Stimulated activated CD8-positive, alpha-beta memory T cell treated with anti-CD3 and anti-CD28 coated beads, Interleukin-4, amount 100 ng/mL, for 24 hours (primary cell): ENCODE measurements around the gene SMU1.

Source experiments
- DNase-seq: peaks from one replicate; pipeline ENCODE4 v3.0.0-alpha.2; 2020; ENCODE audit warnings: low read depth

Gene SMU1

GRCh38 chr9:33076046-33077004, at the start of gene SMU1:
TSS of gene SMU1 (minus strand) at chr9:33076674. CDS start at chr9:33076608, 66 bp downstream.
- DNase-seq: peak; percentile 88

DNA sequence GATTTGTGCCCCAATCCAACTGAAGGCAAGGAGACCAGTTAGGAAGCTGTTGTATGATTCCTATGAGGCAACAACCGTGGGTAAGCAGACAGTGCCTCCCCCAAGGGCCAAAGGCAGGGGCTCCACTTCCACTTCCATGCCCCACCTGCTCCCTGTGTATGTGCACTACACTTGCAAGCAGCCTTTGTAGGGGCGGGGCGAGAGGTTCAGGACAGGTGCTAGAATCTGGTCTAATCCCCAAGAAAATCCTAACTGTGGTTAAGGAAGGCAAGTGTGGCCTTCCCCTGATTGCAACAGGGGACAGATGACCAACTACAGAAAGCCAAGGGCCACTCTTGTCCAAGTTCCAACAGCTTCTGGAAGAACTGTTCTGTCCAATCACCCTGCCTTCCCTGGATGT, 49.0 kb upstream of the SMU1 start:
- no peak for DNase-seq

DNA sequence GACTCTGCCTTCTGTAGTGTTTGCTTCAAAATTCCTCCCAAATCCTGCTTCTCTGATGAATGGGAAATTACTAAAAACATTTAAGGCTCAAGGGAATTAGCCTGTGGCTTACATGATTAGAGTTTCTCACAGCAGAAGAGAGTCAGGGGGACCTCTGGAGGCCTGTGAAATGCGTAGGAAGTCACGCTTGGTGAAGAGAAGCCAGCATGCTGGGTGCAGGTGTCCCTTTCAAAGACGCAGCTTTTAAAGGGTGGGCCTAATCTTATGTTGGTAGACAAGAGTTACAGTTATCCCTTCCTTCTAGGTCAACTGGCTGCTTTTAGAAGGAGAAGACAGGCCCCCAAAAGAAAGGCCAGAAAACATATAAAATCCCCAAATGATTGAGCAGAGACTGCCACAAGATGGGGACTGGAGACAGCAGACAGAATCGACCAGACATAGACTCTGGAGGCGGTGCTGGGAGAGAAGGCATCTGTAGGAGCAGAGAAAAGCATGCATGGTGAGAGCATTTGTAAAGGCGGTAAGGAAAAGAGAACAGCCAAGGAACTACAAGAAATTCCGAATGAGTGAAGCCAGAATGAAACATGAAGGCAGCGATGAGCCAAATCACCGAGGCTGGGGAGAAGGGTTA, 48.4 kb upstream of the SMU1 start:
- no peak for DNase-seq

- no peak for DNase-seq
Observed at GRCh38 chr9:33124046-33124445, 47.6 kb upstream of the SMU1 start.

DNA sequence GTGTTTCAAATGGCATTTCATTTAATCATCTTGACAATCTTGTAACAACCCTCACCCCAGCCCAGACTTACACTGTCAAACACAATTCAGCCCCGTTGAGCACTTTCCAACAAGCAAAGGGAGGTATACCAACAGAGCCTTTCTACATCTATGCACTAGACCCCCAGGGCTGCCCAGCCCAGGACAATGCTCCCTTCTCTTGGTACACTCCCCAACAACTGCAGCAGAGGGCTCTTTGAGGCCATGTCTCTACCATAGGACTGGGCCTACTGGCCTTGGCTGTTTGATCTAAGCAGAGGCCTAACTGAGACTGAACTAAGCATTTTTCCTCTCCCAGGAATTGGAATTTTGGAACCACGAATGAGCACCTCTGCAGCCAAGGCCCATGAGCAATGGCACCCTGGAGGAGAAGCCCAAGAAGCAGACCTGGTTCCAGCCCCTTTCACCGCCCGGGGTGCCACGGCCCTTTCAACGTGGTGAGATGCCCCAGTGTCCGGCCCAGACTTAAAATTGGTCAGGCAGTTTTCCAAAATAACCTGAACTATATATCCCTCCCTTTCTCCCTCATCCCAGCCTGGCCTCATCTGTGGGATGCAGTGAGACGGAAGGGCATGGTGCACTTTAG, 47.0 kb upstream of the SMU1 start:
- no peak for DNase-seq

DNA sequence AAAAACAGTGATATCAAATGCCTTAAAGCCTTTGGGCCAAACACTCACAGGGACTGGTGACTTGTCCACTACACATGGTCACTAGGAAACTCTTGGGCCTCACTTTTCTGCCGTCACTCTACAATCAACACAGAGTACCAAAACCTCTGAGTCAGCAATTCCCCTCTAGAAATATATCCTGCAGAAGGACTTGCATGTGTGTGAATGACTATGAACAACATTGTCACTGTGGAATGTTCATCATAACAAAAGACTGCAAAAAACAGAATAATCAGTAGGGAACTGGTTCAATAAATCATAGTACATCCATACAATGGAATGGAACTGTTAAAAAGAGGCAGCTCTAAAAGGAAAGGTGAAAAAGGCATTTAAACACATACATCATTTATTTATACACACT, 44.1 kb upstream of the SMU1 start:
- no peak for DNase-seq

GRCh38 chr9:33117796-33118195, 41.3 kb upstream of the SMU1 start:
- DNase-seq: no peak

DNA sequence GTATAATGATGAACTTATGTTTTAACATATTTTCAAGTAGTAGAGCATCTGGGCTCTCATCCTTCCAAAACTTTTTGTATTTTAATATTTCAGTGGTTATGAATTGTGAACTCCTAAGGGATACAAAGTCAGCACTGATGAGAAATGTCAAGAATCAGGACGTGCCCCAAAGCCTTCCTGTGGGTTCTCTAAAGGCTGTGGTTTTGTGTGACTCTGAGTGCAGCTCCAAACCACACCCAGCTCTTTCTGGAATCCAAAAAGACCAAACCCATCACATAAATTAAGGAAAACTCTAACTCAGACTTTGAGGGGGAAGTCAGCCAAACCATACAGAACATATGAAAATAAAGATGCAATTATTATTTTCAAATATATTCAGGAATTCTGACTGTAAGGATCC, 40.8 kb upstream of the SMU1 start:
- DNase-seq: no peak

DNA sequence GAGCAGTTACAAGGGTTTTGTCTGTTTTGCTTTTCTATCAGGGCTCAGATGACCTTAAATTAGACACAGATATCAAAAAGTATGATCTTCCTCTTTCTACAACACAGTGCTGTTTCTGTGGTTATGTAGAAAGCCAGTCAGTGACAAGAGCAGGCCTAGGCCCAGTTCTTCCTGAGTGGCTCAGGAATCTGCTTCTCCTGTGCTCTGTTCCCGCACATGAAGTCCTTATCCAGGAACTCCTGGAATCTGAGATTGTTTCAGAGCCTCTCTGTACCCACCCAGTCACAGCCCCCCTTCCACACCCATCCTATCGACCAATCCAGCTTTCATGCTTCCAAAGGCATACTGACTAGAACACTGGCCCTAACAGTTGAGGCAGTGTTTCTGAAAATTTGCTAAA, 40.4 kb upstream of the SMU1 start:
- no peak for DNase-seq

DNA sequence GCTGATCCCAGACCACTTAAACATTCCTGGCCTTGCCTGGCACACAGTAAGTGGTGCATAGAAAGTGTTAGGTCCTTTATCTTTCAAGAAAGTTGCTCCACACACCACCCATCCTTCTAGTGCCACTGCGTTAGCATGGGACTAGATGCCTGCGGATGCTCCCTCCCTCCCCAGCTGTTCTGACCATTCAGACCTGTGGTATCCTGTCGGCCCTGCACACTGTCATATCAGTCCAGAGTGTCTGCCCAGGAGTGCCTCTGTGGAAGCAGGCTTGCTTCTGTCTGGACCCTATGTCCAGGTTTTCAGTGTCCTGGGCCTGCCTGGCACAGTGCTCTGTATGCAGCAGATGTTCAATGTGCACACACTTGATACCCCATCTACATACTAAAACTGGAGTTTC, 38.3 kb upstream of the SMU1 start:
- no peak for DNase-seq

- DNase-seq: no peak
Observed at GRCh38 chr9:33113799-33114547, 37.5 kb upstream of the SMU1 start.

DNA sequence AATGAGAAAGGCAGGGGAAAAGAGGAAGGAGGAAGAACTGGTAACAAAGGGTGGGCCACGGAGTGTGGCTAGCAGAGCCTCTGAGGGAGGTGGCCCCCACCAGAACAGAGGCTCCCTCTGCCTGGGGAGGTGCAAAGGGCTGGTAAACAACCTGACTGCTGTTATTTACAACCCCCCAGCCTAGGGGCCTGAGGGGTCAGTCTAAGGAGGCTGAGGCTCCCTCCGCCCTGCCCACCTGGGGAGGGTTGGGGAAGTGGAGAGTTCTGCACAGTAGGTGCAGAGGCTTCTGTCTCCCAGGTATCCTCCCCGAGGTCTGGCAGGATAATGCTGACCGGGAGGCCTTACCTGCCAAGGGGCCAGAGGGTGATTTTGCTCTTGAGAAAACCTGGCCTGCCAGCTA, 35.6 kb upstream of the SMU1 start:
- DNase-seq: no peak

DNA sequence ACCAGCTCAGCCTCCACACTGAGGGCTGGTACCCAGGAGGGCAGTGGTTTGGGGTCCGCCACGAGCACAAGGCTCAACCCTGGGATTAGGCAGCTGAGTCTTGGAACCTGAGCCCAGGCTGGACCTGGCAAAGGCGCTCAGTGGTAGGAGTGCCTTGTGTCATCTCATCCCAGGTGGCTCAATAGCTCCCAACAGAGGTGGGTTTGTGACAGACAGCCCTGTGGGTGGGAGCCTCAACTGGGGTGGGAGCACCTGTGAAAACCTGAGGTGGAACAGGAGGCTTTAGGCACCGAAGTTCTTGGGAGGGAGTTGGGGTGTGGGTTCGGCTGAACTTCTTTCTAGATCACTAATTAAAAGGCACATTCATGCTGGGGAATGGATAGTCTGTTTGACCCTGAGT, 35.2 kb upstream of the SMU1 start:
- no peak for DNase-seq

DNA sequence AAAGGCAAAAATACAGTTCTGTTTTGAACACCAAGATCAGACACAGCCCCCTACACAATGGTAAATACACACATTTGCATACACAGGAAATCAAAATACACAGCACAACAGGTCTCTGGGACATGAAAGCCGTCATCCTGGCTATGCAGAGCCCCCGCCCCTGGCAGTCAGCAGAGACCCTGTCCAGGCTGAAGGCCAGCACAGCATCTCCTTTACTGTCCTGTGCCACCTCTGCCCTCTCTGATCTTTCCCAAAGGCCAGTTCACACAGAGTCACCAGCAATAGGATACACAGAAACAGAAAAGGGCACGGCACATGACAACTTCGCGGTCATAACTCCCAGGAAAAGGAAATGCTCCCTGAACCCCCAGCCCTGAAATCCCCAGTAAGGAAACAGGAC, 34.2 kb upstream of the SMU1 start:
- DNase-seq: no peak

GRCh38 chr9:33109850-33110595, 33.5 kb upstream of the SMU1 start:
- DNase-seq: no peak

DNA sequence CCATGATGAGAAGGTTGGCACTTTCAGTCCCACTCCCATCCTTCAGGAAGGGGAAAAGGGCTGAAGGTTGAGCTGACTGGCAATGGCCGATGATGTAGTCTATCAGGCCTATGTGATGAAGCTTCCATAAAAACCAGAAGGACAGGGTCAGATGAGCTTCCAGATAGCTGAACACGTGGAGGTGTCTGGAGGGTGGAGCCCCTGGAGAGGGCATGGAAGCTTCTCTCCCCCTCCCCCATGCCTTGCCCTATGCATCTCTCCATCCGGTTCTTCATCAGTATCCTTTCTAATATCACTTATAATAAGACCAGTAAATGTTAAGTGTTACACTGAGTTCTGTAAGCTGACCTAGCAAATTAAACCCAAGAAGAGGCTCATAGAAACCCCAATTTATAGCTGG, 32.6 kb upstream of the SMU1 start:
- DNase-seq: no peak

DNA sequence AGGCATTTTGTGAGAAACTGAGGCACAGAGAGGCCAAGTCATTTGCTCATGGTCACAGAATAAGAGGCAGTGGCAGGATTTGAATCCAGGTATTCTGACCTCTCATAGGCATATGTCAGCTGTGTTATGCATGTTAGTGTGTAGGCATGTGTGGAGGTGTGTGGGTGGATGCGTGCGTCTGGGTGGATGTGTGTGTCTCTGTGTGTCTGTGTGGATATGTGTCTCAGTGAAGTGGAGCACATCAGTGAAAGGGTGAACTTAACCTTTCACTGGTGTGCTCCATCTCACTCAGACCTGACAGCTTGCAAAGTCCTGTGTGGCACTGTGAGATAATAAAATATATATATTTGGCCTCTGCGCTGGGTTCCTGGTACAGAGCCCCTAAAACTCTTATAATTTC, 32.0 kb upstream of the SMU1 start:
- DNase-seq: no peak

DNA sequence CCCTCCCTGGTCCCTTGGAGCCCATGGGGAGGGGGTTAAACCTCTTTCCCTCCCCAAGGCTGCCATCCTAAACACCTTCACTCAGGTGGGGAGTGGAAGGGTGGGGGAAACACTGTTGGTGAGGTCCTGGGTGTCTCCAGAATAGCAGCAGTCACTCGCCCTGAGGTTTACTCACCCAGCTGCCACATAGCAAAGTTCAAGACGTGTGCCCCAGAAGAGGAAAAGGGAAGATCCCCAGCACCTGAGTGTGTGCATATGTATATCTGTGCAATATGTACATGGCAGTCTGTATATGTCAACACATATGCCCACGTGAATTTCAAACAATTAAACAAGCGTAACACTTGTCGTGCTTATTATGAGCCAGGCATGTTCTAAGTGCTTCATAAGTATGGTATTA, 31.3 kb upstream of the SMU1 start:
- no peak for DNase-seq

GRCh38 chr9:33106827-33107621, 30.6 kb upstream of the SMU1 start:
- no peak for DNase-seq

GRCh38 chr9:33106372-33106771, 29.9 kb upstream of the SMU1 start:
- no peak for DNase-seq

DNA sequence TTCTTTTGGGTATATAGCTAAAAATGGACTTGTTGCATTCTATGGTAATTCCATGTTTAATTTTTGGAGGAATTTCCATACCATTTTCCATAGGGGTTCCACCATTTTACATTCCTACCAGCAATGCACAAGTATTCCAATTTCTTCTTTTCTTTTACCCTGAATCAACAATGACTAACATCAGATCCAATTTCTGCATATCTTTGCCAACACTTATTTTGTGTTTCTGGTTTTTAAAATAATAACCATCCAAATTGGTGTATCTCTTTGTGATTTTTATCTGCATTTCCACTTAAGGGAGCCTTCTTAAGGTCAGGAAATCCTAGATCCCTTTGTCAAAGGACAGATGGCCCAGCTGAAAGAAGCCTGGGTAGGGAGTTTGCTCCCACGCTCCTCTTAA, 29.5 kb upstream of the SMU1 start:
- no peak for DNase-seq
